NCI-H345 treated with DMSO at 0.1 percent for 48 hours (cell line): ENCODE data around the gene HSPG2.

ENCODE experiments used
- DNase-seq: peaks from one replicate; lab custom pipeline; 2025; ENCODE audit not compliant: unreplicated experiment; lab: John Stamatoyannopoulos, UW

Gene HSPG2

GRCh38 chr1:21849909-21850576, 87.1 kb downstream of the HSPG2 start:
- no peak for DNase-seq

GRCh38 chr1:21848524-21849174, 88.5 kb downstream of the HSPG2 start:
- no peak for DNase-seq

GRCh38 chr1:21847223-21848205, 89.6 kb downstream of the HSPG2 start:
- DNase-seq, result no peak

- DNase-seq, result no peak
Measured at GRCh38 chr1:21845646-21846641, 91.2 kb downstream of the HSPG2 start.

- no peak for DNase-seq
Measured at GRCh38 chr1:21843996-21844395, 93.1 kb downstream of the HSPG2 start.

- no peak for DNase-seq
Measured at GRCh38 chr1:21843208-21843607, 93.9 kb downstream of the HSPG2 start.

GRCh38 chr1:21842606-21843162, 94.4 kb downstream of the HSPG2 start:
- DNase-seq, result no peak

- DNase-seq, result no peak
Measured at GRCh38 chr1:21841852-21842466, 95.2 kb downstream of the HSPG2 start.

- no peak for DNase-seq
Measured at GRCh38 chr1:21840981-21841380, 96.1 kb downstream of the HSPG2 start.

- DNase-seq, result no peak
Measured at GRCh38 chr1:21839337-21840037, 97.6 kb downstream of the HSPG2 start.

GRCh38 chr1:21838359-21839157, 98.6 kb downstream of the HSPG2 start:
- no peak for DNase-seq

GRCh38 chr1:21837476-21837875, 99.6 kb downstream of the HSPG2 start:
- no peak for DNase-seq

- no peak for DNase-seq
Measured at GRCh38 chr1:21836729-21837128, 100.4 kb downstream of the HSPG2 start.

GRCh38 chr1:21836010-21836409, 101.1 kb downstream of the HSPG2 start:
- DNase-seq, result no peak

GRCh38 chr1:21834666-21835065, 102.4 kb downstream of the HSPG2 start:
- no peak for DNase-seq

- no peak for DNase-seq
Measured at GRCh38 chr1:21834094-21834493, 103.0 kb downstream of the HSPG2 start.

- no peak for DNase-seq
Measured at GRCh38 chr1:21833392-21833976, 103.6 kb downstream of the HSPG2 start.

GRCh38 chr1:21831454-21831970, 105.6 kb downstream of the HSPG2 start:
- no peak for DNase-seq
